NCI-H1092 treated with DMSO at 0.1 percent for 48 hours (cell line): ENCODE results near the gene NRG3.

Experiments used
- DNase-seq: peaks from one replicate; lab custom pipeline; 2025; lab: John Stamatoyannopoulos, UW

The NRG3 gene

DNA sequence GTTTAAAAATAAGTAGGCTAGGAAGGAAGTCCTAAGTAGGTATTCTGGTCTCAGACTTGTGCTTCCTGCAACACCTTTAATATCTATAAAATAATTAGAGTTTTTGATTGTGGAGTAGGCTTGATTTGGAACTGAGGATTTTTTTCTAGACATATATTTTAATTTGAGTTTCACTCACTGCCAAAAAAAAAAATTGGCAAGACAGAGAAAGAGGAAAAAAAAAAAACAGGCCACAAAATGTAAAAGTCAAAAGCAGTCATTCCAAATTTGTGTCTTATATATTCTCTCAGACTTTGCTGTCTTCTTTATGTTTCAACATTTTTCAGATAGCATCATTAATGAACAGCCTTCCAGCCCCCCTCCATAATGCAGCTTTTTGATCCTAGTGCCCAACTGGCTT lies 346.1 kb downstream of the NRG3 start:
- no peak for DNase-seq

DNA sequence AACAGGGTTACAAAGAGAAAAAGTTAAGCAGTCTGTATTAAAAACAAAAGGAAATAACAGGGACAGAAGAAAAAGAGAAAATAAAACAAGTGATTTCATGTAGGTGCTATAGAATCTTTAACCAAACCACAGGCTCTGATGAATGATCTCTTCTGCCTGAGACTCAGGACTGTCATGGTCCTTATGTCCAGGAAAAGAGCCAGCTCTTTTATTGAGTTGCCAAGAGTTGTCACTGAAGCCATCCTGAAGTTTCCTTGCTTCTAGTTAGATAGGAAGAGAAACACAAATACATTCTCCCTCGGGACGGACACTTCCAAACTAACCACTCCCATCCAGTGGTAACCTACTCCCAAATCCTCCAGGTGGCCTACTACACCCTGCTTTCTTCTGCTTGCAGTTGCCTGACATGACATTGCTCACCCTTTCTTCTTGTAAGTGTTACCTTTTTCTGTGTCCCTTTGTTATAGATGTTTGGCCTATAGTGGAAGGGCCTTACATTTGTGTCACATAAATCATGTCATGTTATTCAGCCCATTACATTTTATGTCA lies 346.7 kb downstream of the NRG3 start:
- no peak for DNase-seq

DNA sequence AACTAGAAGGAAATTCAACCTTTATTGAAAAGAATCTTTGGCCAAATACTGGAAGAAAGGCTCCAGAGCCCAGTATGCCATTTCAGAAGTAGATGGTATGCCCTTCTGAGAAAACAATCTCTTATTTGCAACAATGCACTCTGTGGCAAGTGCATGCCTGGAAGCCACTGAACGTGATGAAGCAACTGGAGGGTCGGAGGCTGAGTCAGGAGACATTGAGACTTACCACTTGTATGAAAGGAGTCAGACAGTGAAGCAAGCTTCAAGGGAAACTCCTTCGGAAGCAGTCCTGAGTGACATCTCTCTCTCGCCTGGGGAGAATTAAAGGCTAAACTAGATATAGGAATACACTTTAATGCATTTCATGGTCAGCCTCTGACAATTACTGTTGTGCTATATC lies 353.7 kb downstream of the NRG3 start:
- no peak for DNase-seq

DNA sequence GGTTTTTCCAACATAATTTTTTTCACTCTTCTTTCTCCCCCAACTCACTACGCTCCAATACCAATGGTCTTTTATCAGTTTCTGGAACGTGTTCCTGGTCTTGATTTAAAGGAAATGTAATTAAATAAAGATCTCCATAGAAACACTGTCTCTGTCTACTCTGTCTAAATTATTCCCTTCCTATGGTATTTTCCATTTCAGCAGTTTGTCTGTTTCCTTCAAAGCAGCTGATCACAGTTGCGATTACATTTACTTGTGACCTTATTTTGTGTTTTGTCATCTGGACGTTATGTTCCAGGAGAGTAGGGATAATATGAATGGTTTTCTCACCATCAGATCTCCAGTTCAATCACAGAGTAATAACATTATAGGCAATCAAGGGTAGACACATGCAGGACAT lies 359.2 kb downstream of the NRG3 start:
- DNase-seq, result no peak

DNA sequence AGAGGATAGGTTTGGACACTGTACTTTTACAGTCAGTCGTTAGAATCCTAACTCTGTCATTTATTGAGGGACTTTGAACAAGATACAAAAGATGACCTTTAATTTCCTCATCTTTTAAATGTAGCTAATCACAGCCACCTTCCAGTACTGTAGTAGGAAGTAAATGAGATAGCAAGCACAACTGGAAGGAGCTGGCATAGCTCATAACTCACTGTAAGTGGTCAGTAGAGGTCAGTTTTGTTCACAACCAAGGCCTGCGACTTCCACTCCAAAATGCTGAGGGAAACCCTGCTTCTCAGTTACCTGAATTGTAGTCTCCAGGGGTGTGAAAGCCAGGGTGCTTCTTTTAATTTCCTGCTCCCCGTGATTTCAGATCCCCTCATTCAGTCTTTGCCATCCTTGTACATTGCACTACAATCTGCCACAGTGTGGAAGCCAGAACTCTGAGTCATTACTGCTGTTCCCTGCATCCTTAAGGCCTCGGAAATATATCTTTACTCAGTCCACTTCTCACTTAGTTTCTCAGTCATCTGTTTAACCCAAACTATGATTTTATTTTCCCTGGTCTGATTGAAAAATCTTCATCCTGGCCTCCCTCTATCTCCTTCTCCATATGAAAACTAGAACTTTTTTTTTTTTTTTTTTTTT lies 361.2 kb downstream of the NRG3 start:
- DNase-seq, result no peak

DNA sequence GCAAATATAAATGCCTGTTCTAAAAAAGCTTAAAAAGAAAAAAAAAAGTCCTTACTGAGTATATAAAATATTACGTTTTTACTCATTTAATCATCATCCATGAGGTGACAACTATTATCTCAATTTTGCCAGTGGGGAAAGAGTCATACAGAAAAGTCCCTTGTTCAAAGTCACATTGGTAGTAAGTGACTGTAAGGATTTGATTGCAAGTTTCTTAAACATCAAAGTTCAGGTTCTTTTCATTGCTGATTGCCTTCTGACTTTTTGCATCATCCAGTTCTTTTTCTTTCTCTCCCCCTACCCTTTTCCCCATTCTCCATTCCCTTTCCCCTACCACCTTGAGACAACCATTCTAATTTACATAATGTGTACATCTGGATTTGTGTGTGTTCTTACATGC lies 363.3 kb downstream of the NRG3 start:
- no peak for DNase-seq

DNA sequence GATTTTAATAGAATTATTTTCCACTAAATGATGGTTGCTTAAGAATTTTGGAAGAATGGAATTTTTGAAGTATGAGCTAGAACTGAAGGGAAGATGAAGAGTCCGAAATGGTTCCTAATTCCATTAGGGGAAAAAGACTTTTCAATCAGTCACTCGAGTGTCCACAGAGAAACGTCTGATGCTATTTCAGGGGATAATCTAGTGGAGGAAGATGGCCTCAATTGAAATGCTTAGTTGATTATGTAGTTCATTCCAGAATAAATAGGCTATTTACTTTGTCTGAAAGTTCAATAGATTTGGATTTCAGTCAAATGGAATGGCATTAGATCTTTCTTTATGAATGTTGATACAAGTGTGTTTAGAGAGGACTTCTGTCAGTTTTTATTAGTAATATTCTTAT lies 365.4 kb downstream of the NRG3 start:
- no peak for DNase-seq

DNA sequence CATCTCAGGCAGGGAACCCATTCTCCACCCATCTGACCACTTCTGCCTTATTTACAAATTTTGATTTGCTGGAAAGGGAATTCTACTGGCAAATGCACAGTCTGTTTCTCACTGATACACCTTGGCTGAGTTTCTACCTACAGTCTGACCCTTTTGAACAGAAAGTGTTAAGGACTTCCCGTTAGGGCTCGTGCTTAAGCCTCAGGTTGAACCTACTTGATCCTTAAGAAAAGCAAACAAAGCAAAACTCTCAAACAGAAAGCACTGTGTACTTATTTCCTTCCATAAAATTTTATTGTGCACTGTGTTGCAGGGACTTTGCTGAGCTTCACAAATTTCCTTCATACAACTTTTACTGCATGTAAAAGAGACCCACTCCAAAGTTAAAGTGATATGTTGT lies 367.8 kb downstream of the NRG3 start:
- DNase-seq, result no peak

DNA sequence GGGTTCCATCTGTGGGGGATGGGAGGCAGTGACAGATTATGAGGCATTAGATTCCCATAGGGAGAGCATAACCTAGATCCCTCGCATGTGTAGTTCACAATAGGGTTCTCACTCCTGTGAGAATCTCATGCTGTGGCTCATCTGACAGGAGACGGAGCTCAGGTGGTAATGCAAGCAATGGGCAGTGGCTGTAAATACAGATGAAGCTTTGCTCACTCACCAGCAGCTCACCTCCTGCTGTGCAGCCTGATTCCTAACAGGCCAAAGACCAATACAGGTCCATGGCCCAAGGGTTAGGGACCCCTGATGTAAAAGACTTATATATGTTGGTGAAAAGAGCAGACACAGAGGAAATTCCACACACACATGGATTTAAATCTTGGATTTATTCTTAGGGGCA lies 370.2 kb downstream of the NRG3 start:
- DNase-seq, result no peak

DNA sequence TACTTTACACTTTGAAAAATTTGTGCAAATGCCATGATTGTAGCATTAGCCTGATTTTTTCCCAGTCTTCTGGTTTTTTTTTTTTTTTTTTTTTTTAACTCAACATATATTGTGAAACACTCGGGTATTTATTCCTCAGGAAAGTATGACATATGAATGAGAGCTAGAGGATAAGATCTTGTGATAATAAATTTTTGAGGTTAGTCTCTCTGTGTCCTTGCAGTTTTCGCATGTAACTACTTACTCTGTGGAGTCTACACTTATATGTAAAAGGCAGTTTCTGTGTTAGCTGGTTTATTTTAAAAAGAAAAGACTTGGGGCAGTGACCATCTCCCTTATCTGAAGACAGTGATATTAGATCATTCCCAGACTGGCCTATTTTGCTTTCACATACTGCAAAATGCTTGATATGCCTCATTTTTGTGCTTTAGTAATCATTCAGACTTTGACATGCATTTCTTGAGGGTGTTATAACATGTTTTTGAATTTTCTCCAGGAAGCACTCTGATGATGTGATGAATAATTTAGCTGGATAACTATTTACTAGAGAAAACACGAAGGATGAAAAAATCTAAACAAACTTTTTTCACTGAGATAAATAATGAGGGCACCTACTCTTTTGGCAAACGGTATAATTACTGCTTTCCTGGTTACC lies 371.0 kb downstream of the NRG3 start:
- no peak for DNase-seq

DNA sequence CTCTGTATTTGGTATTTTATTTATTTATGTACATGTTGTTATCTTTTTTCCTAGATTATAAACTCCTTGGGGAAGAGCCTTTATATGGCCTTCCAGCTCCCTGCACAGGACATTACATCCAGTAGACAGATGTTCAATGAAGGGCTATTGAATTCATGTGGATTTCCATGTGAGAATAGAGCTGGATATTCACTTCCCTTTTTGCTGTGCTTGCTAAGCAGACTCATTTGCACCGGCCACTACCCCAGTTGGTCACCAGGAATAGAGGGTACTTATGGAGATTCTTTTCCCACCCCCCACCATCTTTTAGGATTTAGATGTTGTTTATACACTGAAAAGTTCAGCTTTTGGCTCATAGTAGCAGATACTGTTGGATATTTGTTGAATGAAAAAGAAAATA lies 374.1 kb downstream of the NRG3 start:
- no peak for DNase-seq

DNA sequence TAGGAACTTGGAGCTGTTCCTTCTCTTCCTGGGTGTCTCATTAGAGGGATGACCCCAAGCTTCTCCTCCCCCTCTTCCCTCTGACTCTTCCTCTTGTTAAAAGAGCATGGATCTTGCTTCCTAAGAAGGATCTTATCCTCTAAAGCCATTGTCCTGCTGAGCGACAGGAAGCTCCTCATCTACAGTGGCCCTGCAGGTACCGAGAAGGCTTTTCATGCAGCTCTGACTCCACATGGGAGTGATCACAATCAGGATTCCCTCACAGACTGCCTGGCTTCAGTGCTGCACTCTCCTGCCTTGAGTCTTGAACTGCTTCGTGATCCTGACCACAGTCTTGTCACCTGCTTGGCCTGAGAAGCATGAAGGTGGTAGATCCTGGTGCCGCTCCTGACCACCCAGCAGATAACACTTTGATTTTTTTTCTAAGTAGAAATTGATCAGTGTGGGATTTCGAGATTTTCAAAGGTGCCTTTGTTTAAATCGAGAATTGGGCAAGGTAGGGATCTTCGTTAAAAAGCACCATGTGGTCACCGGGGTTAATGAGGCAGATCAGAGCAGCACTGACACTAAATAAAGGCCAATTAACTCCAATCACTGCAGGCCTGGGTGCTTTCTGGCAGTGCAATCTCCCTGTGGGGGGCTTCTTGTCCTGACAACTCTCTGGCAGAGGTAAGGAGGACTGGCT lies 376.4 kb downstream of the NRG3 start:
- no peak for DNase-seq

DNA sequence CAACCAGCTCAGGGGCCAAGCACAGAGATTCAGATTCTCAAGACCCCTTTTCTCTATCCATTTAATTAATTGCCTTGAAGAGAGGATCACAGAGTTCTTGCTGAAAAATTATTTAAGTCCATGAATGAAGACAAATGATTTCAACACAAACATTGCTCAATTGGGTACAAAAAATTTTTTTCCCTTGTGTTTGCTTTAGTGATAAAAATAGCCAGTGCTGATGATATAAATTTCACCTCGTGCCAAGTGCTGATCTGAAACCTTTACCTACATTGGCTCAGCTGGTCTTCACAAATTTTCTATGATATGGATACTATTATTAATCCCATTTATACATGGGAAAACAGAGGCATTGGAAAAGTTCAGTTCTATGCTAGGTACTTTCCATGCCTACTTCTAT lies 377.1 kb downstream of the NRG3 start:
- DNase-seq, result no peak

DNA sequence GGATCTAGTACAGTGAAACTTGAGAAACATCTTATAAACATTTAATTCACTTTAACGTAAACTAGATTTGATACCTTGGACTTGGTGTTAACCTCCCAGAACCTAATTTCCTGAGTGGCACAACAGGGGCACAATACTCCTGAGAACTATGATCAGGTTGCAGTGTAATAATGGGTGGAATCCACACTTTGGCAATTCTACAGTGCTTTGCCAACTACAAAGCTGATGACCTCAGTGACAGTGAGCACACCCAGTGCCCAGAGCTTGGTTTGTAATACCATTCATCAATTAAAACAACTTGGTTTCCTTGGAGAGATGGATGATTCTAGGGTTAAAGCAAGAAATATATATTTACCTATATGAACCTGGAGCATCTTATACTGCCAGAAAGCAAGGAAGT lies 379.2 kb downstream of the NRG3 start:
- no peak for DNase-seq

DNA sequence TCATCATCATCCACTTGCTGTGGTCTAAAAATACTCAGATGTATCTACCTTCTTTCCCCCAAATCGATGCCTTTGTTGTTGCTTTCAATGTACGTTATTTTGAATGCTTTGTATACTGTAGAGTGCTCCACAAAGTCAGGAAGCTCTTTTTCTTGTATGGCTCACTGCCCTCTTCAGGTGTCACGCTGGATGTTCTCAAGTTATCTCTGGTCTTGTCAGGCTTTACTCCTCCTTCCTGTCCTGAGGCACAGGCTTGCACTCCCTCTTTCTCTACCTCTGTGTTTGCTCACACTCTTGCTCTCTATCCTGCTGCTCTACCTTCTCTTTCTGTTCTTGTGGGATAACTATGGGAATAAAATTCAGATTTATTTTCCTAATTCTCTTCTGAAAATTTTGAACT lies 381.3 kb downstream of the NRG3 start:
- DNase-seq, result no peak

DNA sequence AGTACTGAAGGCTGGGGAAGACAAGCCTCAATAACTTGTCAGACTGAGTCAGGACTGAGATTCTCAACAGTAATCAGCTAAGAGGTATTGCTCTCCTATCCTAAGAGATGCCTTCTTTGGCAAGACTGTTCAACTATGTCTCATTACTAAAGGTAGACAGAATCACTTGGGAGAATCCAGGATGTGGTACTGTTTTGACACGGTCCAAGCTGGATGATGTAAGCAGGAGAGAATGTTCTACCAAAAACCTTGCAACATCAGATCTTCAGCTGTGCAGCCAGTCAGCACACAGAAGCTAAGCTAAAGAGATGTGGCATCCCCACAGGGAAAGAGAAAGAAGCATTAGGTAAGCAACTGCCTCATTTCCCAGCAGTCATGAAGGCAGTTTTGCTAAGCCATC lies 391.4 kb downstream of the NRG3 start:
- no peak for DNase-seq

DNA sequence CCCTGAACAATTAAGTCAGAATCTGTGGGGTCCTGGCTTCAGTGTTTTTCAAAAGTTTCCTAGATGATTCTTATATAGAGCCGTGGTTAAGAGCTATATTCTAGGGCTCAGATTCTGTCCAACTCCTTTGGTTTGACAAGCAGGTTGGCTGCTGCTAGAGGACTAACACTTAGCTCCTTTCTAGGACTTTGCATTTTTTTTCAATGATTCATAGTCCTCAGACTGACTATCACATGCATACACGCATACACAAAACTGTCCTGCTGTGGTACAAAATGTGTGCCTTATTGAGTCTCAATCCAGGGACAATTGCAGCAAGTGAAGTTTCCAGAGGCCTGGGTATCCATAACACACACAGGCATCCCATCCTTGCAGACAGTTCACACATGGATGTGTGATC lies 392.0 kb downstream of the NRG3 start:
- DNase-seq, result no peak

DNA sequence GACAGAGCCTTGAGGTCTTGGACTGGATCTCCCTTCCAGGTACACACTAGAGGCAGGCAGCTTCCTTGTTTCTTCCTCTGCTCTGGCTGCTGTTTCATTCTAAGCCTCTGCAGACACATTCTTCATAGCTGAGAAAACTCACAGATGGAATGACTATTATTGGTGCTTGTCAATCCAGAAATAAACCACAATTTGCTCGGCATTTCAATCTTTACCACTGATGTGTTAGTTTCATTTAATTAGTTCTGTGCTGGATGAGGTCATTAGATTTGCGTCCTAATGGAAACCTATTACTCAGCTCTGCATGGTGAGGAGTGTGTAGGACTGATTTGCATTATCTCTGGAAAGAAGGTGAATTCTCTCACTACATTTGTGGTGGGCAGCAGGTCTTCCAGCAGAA lies 392.5 kb downstream of the NRG3 start:
- no peak for DNase-seq

DNA sequence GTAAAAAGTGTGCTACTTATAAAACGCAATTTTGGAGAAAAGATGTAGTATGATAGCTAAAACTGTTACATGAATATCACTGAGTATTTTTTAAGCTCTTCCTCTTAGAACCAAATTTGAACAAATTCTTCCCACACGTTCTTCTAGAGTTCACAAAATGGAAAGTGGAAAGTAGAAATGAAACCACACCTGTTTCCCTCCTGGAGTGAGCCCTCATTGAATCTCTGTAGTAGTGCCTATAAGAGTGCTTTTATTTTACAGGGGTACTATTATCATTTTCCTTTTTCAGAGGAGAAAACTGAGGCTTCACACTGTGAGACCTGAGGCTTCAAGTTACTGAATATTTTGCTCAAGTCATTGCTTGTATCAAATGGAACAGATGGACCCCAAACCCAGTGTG lies 393.0 kb downstream of the NRG3 start:
- no peak for DNase-seq

DNA sequence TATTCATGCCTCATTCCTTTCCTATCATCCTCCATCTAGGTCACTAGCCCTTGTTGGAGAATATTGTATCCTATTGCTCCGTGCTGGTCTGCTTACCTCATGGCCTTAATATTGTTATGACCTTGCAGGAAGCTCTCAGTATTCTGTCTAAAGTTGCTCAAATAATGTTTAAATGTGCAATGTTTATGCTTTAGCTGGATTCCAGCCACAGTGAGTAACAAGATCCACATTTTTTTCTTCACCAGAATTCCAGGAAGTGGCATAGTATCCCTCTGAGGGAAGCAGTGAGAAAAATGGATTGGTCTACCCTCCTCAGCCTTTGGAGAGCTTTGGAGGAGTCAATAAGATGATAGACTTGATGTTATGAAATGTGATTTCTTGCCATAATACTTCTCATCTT lies 402.6 kb downstream of the NRG3 start:
- no peak for DNase-seq

DNA sequence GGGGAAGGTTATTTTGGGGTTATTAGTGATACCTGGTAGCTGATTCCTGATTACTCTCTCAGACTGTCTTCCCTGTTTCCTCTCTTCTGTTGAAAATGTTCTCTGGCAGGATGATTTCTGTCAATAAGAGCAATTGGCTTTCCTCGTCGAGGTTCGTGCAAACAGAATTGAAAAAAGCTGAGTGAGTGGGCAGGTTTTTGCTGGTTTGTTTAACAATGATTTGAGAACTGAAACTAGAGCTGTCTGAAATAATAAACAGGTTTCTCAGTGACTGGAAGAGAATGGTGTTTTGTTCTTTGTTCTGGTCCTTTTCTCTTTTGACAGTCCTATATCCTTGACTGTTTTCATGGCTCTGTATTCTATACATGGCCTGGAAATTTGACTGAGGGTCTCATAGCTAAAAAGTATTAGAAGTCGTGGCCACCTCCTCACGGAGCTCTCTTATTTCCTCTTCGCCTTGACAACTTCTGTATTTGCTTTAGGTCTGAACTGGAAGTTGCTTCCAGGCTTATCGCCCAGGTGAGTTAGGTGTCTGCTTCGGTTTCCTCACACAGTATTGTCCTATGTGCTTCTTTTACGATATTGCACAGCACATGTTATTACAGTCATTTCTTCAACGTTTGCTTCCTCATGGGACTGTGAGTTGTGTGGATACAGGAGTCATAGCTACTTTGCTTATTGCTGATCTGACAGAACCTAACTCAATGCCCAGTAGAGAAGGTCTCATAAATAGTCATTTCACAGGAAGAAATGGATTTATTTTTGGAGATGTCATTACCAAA lies 403.6 kb downstream of the NRG3 start:
- DNase-seq, result no peak

DNA sequence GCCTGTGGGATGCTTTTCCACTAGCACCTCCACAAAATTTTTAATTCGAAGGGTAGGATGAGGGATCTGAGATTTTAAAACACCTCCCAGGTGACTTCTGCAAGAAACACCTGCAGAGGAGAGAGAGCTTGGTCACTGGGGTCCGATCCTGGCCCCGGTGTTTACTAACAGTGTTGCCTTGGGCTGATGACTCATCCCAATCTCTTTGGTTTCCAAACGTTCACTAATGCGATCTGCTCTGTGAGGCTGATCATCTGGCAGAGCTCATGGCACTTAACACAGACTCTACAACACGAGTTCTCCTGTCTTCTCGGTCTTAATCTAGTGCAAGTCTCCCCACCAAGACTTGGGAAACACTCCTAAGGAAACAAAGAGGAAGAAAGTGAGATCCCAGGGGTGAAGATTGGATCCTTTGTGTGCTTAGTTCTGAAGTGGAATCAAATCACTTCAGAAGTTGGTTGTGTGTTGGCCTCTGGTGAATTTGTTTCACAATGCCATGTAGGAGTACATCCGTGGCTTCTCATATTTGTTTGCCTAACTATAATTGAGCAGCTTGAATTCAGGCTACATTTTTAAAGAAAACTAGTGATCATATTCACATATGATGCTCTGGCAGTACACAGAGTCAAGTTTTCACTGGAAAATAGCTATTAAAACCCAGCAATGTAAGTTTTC lies 407.9 kb downstream of the NRG3 start:
- DNase-seq, result no peak
